PC-9 (cell line): ENCODE results near the gene JMJD6.

Experiments
- CTCF ChIP-seq: fragments of 200-600 bp; sonication (generic); conservative IDR thresholded peaks from 2 replicates; pipeline ENCODE4 v1.6.1; 2017; ENCODE audit warnings: mixed run types, antibody characterized with exemption, mild to moderate bottlenecking, moderate library complexity
- EZH2 ChIP-seq: fragments of 200-600 bp; sonication (generic); IDR thresholded peaks from 2 replicates; pipeline ENCODE4 v1.8.0; 2017; ENCODE audit warnings: antibody characterized with exemption, low read depth

GRCh38 chr17:76701471-76701967, 24.9 kb downstream of the JMJD6 start:
- TF ChIP-seq CTCF (no peak), EZH2 (no peak)
